Measurements from ENCODE around the gene VMP1.
A peak's percentile ranks its signal among the peaks of the same experiment; 100 is the strongest.

VMP1 gene

DNA sequence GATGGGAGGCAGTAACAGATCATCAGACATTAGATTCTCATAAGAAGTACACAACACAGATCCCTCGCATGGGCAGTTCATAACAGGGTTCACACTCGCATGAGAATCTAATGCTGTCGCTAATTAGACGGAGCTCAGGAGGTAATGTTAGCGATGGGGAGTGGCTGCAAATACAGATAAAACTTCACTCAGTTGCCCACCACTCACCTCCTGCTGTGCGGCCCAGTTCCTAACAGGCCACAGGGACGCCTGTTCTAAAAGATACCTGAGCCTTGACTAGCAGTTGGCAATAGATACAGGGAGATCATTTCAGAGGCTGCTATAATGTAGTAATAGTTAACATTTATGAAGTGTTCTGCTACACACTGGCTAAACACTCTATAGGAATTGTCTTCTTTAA is 5.2 kb upstream of the VMP1 start:
- H3K4me3 ChIP-seq (replicated peaks; ENCODE audit: low read depth, low read length), result no peak overlapping the region
- TF ChIP-seq, protein P1, sequence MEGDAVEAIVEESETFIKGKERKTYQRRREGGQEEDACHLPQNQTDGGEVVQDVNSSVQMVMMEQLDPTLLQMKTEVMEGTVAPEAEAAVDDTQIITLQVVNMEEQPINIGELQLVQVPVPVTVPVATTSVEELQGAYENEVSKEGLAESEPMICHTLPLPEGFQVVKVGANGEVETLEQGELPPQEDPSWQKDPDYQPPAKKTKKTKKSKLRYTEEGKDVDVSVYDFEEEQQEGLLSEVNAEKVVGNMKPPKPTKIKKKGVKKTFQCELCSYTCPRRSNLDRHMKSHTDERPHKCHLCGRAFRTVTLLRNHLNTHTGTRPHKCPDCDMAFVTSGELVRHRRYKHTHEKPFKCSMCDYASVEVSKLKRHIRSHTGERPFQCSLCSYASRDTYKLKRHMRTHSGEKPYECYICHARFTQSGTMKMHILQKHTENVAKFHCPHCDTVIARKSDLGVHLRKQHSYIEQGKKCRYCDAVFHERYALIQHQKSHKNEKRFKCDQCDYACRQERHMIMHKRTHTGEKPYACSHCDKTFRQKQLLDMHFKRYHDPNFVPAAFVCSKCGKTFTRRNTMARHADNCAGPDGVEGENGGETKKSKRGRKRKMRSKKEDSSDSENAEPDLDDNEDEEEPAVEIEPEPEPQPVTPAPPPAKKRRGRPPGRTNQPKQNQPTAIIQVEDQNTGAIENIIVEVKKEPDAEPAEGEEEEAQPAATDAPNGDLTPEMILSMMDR (IDR thresholded peaks at IDR 0.05; ENCODE audit: low read length, missing control alignments), result no peak
- no peak for DNase-seq (ENCODE audit: low read depth)

DNA sequence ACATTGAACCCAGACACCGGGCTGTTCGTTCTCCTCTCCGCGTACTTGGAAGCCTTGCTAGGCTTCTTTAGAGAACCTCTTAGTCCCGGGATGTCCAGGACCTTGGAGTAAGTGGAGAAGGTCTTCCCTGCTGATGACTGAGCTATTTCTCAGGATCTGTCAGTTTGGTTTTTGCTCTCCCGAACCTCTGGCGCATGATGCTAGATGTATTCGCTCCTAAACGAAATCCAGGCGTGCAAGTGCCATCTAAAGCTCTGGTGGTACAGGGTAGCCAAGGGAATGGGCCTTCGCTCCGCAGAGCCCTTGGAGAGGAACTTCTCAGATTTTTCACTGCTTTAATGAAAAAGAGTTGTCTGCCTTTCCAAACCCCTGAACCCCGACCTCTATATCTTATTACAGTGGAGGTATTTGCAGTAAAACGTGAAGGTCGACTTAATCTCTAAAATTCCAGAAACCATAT is 547 bp downstream of the VMP1 start:
- no peak for DNase-seq (ENCODE audit: low read depth)
- TF ChIP-seq, protein P1 (IDR thresholded peaks at IDR 0.05; ENCODE audit: low read length, missing control alignments), result no peak
- H3K4me3 ChIP-seq (replicated peaks; ENCODE audit: low read depth, low read length), result peak overlapping the region; percentile 86

DNA sequence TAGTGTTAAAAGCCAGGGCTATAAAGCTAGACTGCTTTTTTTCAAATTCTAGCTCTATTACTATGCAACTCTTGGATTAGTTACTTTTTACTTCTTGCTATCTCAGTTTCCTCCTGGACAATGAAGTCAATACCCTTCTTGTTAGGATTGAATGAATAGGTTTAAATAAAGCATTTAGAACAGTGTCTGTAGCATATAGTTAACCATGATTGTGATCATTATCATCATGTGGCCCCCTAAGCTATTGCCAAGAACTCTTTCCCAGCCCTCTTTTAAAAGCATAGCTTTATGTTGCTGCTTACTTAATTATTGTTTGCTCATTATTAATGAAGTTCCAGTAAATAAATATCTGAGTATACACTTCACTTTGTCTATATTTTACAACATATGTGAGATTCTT is 4.5 kb downstream of the VMP1 start:
- no peak for DNase-seq (ENCODE audit: low read depth)
- TF ChIP-seq, protein P1 (IDR thresholded peaks at IDR 0.05; ENCODE audit: low read length, missing control alignments), result no peak
- H3K4me3 ChIP-seq (replicated peaks; ENCODE audit: low read depth, low read length), result no peak overlapping the region

DNA sequence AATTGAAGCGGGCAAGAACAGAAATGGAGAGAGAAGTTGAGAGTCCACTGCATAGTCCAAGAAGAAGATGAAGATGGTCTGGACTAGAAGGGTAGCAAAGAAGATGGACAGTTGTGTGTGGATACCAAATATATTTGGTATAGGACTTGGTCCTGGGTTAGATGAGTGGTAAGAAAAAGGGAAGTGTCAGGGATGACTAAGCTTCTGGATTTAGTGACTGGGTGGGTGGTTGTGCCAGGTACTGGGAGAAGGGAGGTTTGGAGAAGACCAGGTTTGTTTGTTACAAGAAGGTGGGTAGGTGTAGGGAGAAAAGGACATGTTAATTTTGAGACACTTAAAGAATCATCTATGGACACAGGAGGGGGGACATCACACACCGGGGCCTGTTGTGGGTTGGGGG is 5.4 kb downstream of the VMP1 start:
- TF ChIP-seq, protein P1 (IDR thresholded peaks at IDR 0.05; ENCODE audit: low read length, missing control alignments), result no peak
- DNase-seq (ENCODE audit: low read depth), result no peak
- no peak overlapping the region for H3K4me3 ChIP-seq (replicated peaks; ENCODE audit: low read depth, low read length)

DNA sequence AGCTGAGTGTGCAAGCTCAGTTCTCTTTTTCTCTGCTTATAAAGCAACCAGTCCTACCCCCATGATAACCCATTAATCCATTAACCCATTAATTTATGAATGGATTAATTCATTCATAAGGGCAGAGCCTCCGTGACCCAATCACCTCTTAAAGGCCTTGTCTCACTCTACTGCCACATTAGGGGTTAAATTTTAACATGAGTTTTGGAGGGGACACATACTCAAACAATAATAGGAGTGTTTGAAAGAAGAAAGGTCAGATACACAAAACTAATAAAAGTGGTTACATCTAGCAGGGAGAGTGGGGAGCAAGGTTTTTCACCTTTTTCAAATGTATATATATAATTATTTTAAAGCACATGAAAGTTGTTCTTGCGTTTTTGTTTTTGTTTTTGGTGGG is 6.8 kb downstream of the VMP1 start:
- H3K4me3 ChIP-seq (replicated peaks; ENCODE audit: low read depth, low read length), result no peak overlapping the region
- no peak for DNase-seq (ENCODE audit: low read depth)
- TF ChIP-seq, protein P1 (IDR thresholded peaks at IDR 0.05; ENCODE audit: low read length, missing control alignments), result no peak

DNA sequence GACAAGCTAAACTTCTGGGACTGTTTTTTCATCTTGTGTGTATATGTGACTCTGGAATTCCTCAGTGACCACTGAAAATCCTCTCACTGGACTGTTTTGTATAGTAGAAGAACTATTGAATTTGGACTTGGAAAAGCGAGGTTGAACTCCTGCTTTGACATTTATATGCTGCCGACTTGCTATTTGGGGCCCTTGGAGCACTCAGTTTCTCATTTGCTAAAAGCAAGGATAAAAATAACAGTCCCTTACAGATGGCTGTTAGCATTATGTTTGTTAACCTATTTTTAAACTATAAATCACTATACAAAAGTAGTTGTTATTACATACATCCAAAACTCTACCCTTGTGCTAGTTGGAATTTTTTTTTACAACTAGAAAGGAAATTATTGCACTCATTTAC is 9.0 kb downstream of the VMP1 start:
- H3K4me3 ChIP-seq (replicated peaks; ENCODE audit: low read depth, low read length), result no peak overlapping the region
- DNase-seq (ENCODE audit: low read depth), result no peak
- TF ChIP-seq, protein P1 (IDR thresholded peaks at IDR 0.05; ENCODE audit: low read length, missing control alignments), result no peak

DNA sequence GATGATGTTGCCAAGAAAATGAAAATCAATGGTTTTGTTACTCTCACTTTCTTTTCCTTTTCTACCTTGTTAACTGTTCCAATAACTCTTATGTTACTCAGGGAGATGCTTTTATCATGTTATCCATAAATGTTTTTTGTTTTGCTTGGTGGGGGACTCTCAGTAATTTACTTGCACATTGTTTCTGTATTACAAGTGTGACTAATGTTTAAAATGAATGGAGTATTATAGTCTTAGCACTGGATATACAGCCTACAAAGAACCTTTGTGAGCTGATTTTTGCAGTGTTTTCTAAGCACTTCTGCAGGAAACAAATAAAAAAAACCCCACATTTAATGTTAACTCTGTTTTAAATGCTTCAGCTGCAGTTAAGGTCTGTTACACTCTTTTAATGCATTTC is 12.1 kb downstream of the VMP1 start:
- no peak for DNase-seq (ENCODE audit: low read depth)
- H3K4me3 ChIP-seq (replicated peaks; ENCODE audit: low read depth, low read length), result no peak overlapping the region
- TF ChIP-seq, protein P1 (IDR thresholded peaks at IDR 0.05; ENCODE audit: low read length, missing control alignments), result no peak
